Cardiac fibroblast (primary cell): ENCODE data around the gene TOMM70.

Experiments used
- DNase-seq, 2 donors: peaks; one replicate each; pipeline versions ENCODE4 v3.0.0 to v3.0.0-alpha.2; 2010; ENCODE audit warnings: low read depth in 2 of 2
- H3K4me3 ChIP-seq, 2 donors: replicated peaks in 1 of 2; 1 replicate in 1 of 2; 2 replicates in 1 of 2; pipeline ENCODE4 v1.5.1; 2011; ENCODE audit warnings: low read depth in 2 of 2, low read length in 2 of 2, mild to moderate bottlenecking in 2 of 2, moderate library complexity in 1 of 2
- CTCF ChIP-seq: IDR thresholded peaks from one replicate; pipeline ENCODE4 v1.5.1; 2011; ENCODE audit warnings: low read depth, mild to moderate bottlenecking, low read length, inconsistent platforms

Gene TOMM70

GRCh38 chr3:100402891-100403290, 2.0 kb upstream of the TOMM70 start:
- H3K4me3 ChIP-seq: peak overlapping the region; percentile 83 to 88
- TF ChIP-seq CTCF: no peak

GRCh38 chr3:100402256-100402655, 1.4 kb upstream of the TOMM70 start:
- peak overlapping the region; percentile 83 to 88 for H3K4me3 ChIP-seq
- DNase-seq: peak; percentile 52 to 59
- no peak for TF ChIP-seq CTCF

More at GRCh38 chr3:100402891-100403290, 2.0 kb upstream of the TOMM70 start:
- DNase-seq: no peak

- H3K4me3 ChIP-seq: peak overlapping the region; percentile 83 to 88
- peak; percentile 62 to 65 for DNase-seq
- TF ChIP-seq CTCF: no peak
Observed at GRCh38 chr3:100401674-100402041, 769 bp upstream of the TOMM70 start.

- no peak for TF ChIP-seq CTCF
- DNase-seq: peak in 1 of 2 donors; percentile 11
- H3K4me3 ChIP-seq: peak overlapping the region; percentile 83 to 88
Observed at GRCh38 chr3:100400419-100400779, 490 bp downstream of the TOMM70 start.

GRCh38 chr3:100399341-100400071, 1.4 kb downstream of the TOMM70 start:
- no peak for TF ChIP-seq CTCF
- H3K4me3 ChIP-seq: peak overlapping the region; percentile 83 to 88
- no peak for DNase-seq

- DNase-seq: no peak
Observed at GRCh38 chr3:100396967-100397366, 3.9 kb downstream of the TOMM70 start.

More at GRCh38 chr3:100396967-100397366, 3.9 kb downstream of the TOMM70 start:
- no peak for TF ChIP-seq CTCF
- no peak overlapping the region for H3K4me3 ChIP-seq
